Ishikawa (cell line): ENCODE results near the gene DNAJB7.

Source experiments
- EP300 ChIP-seq: IDR thresholded peaks from 2 replicates; pipeline ENCODE4 v1.6.1; 2012; ENCODE audit warnings: borderline replicate concordance
- REST ChIP-seq: IDR thresholded peaks from 2 replicates; pipeline ENCODE4 v1.6.1; 2012; ENCODE audit warnings: low read depth, mild to moderate bottlenecking
- USF1 ChIP-seq: IDR thresholded peaks from 2 replicates; pipeline ENCODE4 v1.6.1; 2012

- TF ChIP-seq EP300: no peak
- TF ChIP-seq REST: no peak
- no peak for TF ChIP-seq USF1
Observed at GRCh38 chr22:40867109-40867508, 5.2 kb upstream of the DNAJB7 start.
